GM18870 (cell line): ENCODE data around the gene WDR38.

Experiments
- ATAC-seq: cut with Tn5 transposase; IDR thresholded peaks from one replicate; pipeline ENCODE4 v1.9.1; 2021; ENCODE audit warnings: moderate library complexity; ENCODE audit not compliant: unreplicated experiment

The WDR38 gene

GRCh38 chr9:124852829-124853531 is at the start of gene WDR38:
Gene WDR38, plus strand, starts transcription at chr9:124853460. Its CDS starts 72 bp downstream, at chr9:124853532.
- peak; percentile 48 for ATAC-seq

- no peak for ATAC-seq
Observed at GRCh38 chr9:124803911-124804310, 49.3 kb upstream of the WDR38 start.

GRCh38 chr9:124805186-124805585 is 48.1 kb upstream of the WDR38 start:
- ATAC-seq, result no peak

GRCh38 chr9:124808246-124808956 is 44.9 kb upstream of the WDR38 start:
- ATAC-seq, result no peak

- ATAC-seq, result no peak
Observed at GRCh38 chr9:124809211-124809610, 44.0 kb upstream of the WDR38 start.

- ATAC-seq, result no peak
Observed at GRCh38 chr9:124809741-124810500, 43.3 kb upstream of the WDR38 start.

GRCh38 chr9:124810663-124811355 is 42.5 kb upstream of the WDR38 start:
- ATAC-seq, result no peak

GRCh38 chr9:124812441-124812876 is 40.8 kb upstream of the WDR38 start:
- ATAC-seq, result no peak

- no peak for ATAC-seq
Observed at GRCh38 chr9:124813041-124813440, 40.2 kb upstream of the WDR38 start.

GRCh38 chr9:124813501-124814163 is 39.6 kb upstream of the WDR38 start:
- ATAC-seq, result no peak

GRCh38 chr9:124814164-124814535 is 39.1 kb upstream of the WDR38 start:
- no peak for ATAC-seq

GRCh38 chr9:124815601-124816000 is 37.7 kb upstream of the WDR38 start:
- no peak for ATAC-seq

- no peak for ATAC-seq
Observed at GRCh38 chr9:124818431-124819281, 34.6 kb upstream of the WDR38 start.

GRCh38 chr9:124820698-124821623 is 32.3 kb upstream of the WDR38 start:
- ATAC-seq, result no peak

GRCh38 chr9:124828489-124829333 is 24.5 kb upstream of the WDR38 start:
- no peak for ATAC-seq

GRCh38 chr9:124829334-124829669 is 24.0 kb upstream of the WDR38 start:
- no peak for ATAC-seq

GRCh38 chr9:124830593-124830992 is 22.7 kb upstream of the WDR38 start:
- no peak for ATAC-seq
